Measurements from ENCODE around the gene ACER2. TPM values are rescaled to one million over a fixed set of nuclear protein-coding genes. Genes with fewer than 3 reads are reported as not detected.

The ACER2 gene
- total and polyA plus RNA-seq, 2 of the 8 experiments (the other 6 are each of a cell fraction or from before 2014, with no cell fraction given) = 7.4 to 8.8 TPM

- H3K4ac ChIP-seq (replicated peaks; ENCODE audit: insufficient read length, low read depth, low read length) = no peak overlapping the region
- no peak overlapping the region for H3K27ac ChIP-seq (ENCODE audit: low read depth, low read length)
- no peak overlapping the region for H2BK5ac ChIP-seq (ENCODE audit: low read depth, low read length)
- H2AK5ac ChIP-seq (ENCODE audit: low read depth, low read length) = no peak overlapping the region
- ChIA-PET CTCF (ENCODE audit: partially characterized antibody) (interaction anchor here (0.6 to 2.6 kb wide), 4 partner anchors 38 to 718 kb away, joined by 3 to 10 read pairs (median 4); no protein-coding TSS in a partner anchor), POLR2A (ENCODE audit: partially characterized antibody) (interaction anchor here (1.2 kb wide), 1 partner anchor 42 kb away, joined by 3 read pairs; no protein-coding TSS in a partner anchor)
- H2AFZ ChIP-seq (ENCODE audit: low read length) = no peak overlapping the region
- no peaks in the 10 kb centered on the region for H3K9me3 ChIP-seq (ENCODE audit: insufficient read depth in 2 of 2, low read depth in 1 of 2, low read length in 1 of 2)
- H2BK120ac ChIP-seq (replicated peaks; ENCODE audit: low read depth, low read length) = no peak overlapping the region
- peaks cover 0 to 3% of the 10 kb centered on the region in 2 experiments; a peak in 1 of 4 replicates for H3K79me2 ChIP-seq (ENCODE audit: control insufficient read depth in 1 of 2, insufficient read depth in 2 of 2, low read length in 2 of 2)
- no peak overlapping the region for H4K8ac ChIP-seq (ENCODE audit: extremely low read depth, insufficient read depth, low read length)
- H2BK15ac ChIP-seq (ENCODE audit: low read length) = no peak overlapping the region
- 78% methylated on average over 1 of the region's 1 CpG; no CpG with 5 or more reads in 1 of the 2 experiments for WGBS, 2 experiments (ENCODE audit: extremely low coverage in 1 of 2, insufficient coverage in 1 of 2, insufficient read length in 1 of 2, insufficient replicate concordance in 2 of 2, low coverage in 1 of 2, low lambda C conversion rate in 2 of 2, missing lambda C conversion rate in 1 of 2)
- no peak overlapping the region for H3K4me2 ChIP-seq (ENCODE audit: insufficient read depth in 1 of 2, low read depth in 2 of 2, low read length in 2 of 2)
- no peak overlapping the region for H2BK12ac ChIP-seq (ENCODE audit: low read depth, low read length)
- no peak overlapping the region for H3K14ac ChIP-seq (ENCODE audit: insufficient read length)
- H3K23ac ChIP-seq (ENCODE audit: insufficient read length) = no peak overlapping the region
- no peaks in the 10 kb centered on the region for H3K27me3 ChIP-seq (replicated peaks in 1 of 4; ENCODE audit: control insufficient read depth in 3 of 4, extremely low read depth in 1 of 4, insufficient read depth in 3 of 4, low read length in 3 of 4)
- H3K56ac ChIP-seq (replicated peaks; ENCODE audit: insufficient read length, low read depth, low read length) = no peak overlapping the region
- H4K5ac ChIP-seq (ENCODE audit: insufficient read length, low read depth, low read length) = no peak overlapping the region
- no peaks in the 10 kb centered on the region for H4K20me1 ChIP-seq (replicated peaks in 1 of 2; ENCODE audit: control insufficient read depth in 1 of 2, insufficient read depth in 2 of 2, low read length in 2 of 2)
- H4K91ac ChIP-seq (replicated peaks; ENCODE audit: insufficient read length, low read length) = no peak overlapping the region
- H3K79me1 ChIP-seq (ENCODE audit: low read depth, low read length) = 0 out of 2 replicates have a peak, but pooled peaks cover 3% of the 10 kb centered on the region
- H3K9ac ChIP-seq (replicated peaks in 1 of 4; ENCODE audit: extremely low read depth in 1 of 4, low read depth in 3 of 4, low read length in 3 of 4) = no peak overlapping the region
- no peak overlapping the region for H3K18ac ChIP-seq (ENCODE audit: extremely low read depth, low read length)
- H3K36me3 ChIP-seq (ENCODE audit: control insufficient read depth in 2 of 4, insufficient read depth in 4 of 4, low read length in 3 of 4) = peaks cover 0 to 15% (median 4%) of the 10 kb centered on the region in 4 experiments; a peak in 3 of 8 replicates
- H2BK20ac ChIP-seq (ENCODE audit: low read length) = no peak overlapping the region
- FAIRE-seq (no peak), DNase-seq (ENCODE audit: low read depth in 1 of 2, low spot score in 2 of 2) (no peak)
- H3K4me1 ChIP-seq (replicated peaks in 1 of 4; ENCODE audit: control insufficient read depth in 3 of 4, insufficient read depth in 4 of 4, low read length in 3 of 4) = peaks cover 0 to 5% (median 2%) of the 10 kb centered on the region in 4 experiments; a peak in 4 of 7 replicates
- no peaks in the 10 kb centered on the region for H3K23me2 ChIP-seq (ENCODE audit: low read depth, low read length)
- TF ChIP-seq CEBPB (IDR thresholded peaks at IDR 0.05; ENCODE audit: low read depth, low read length) = no peak
- TF ChIP-seq ATF2 (IDR thresholded peaks at IDR 0.05; ENCODE audit: low read length) = no peak
- no peak for TF ChIP-seq KDM5A (IDR thresholded peaks at IDR 0.05; ENCODE audit: low read length)
- TF ChIP-seq GABPA (IDR thresholded peaks at IDR 0.05; ENCODE audit: borderline replicate concordance, insufficient read depth, low read length) = no peak
- TF ChIP-seq SP2 (IDR thresholded peaks at IDR 0.05; ENCODE audit: low read length) = no peak
- no peak for TF ChIP-seq RNF2 (IDR thresholded peaks at IDR 0.05; ENCODE audit: borderline replicate concordance, low read depth, low read length, missing control alignments, poor library complexity, severe bottlenecking)
- no peak overlapping the region for H3K4me3 ChIP-seq (ENCODE audit: extremely low read depth in 1 of 4, insufficient read depth in 2 of 4, low read depth in 3 of 4, low read length in 4 of 4)
Observed at GRCh38 chr9:19420877-19421276, 12.1 kb downstream of the ACER2 start.

Data from H1 (cell line).